ENCODE measurements around the gene OAF.

DNA sequence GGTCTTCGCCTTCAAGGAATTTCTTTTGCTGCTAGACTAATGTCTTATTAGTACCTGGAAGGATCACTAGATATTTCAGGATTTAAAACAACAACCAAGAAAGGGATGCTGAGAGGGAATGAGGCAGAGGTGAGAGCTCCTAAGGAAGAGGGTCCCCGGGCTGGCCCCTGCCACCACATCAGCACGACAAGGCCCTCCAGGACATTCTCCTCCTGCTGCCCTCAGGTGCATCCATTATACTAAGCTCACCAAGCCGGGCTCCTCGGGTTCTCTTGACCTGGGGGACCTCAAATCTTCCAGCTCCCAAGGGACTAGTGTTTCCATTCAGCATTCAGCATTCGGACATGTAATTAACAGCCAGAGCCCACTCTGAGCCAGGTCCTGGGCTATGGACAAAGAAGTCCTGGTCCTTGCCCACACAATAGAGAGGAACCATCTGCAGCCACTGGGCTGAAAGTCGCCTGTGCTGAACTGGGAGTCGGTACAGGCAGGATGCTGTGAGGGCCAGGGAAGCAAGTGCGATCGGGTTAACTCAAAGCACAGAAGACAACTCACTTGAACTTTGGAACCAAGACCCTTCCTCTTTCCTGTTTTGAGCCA, 29.4 kb upstream of the OAF start:
- TF ChIP-seq, protein P1, sequence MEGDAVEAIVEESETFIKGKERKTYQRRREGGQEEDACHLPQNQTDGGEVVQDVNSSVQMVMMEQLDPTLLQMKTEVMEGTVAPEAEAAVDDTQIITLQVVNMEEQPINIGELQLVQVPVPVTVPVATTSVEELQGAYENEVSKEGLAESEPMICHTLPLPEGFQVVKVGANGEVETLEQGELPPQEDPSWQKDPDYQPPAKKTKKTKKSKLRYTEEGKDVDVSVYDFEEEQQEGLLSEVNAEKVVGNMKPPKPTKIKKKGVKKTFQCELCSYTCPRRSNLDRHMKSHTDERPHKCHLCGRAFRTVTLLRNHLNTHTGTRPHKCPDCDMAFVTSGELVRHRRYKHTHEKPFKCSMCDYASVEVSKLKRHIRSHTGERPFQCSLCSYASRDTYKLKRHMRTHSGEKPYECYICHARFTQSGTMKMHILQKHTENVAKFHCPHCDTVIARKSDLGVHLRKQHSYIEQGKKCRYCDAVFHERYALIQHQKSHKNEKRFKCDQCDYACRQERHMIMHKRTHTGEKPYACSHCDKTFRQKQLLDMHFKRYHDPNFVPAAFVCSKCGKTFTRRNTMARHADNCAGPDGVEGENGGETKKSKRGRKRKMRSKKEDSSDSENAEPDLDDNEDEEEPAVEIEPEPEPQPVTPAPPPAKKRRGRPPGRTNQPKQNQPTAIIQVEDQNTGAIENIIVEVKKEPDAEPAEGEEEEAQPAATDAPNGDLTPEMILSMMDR (IDR thresholded peaks at IDR 0.05): no peak
- no peak for TF ChIP-seq EP300 (IDR thresholded peaks at IDR 0.05)
